GM13976 (cell line): ENCODE results near the gene KIF4A.

ENCODE experiments used
- DNase-seq: peaks from one replicate; pipeline ENCODE4 v3.0.0; 2012; ENCODE audit warnings: low spot score
- CTCF ChIP-seq: IDR thresholded peaks from 2 replicates; pipeline ENCODE4 v1.5.1; 2012; ENCODE audit warnings: borderline replicate concordance, mild to moderate bottlenecking; ENCODE audit not compliant: insufficient read depth; ENCODE audit errors: extremely low read depth, missing control alignments, control extremely low read depth
- in situ Hi-C: fragments of 300-500 bp; cut with MboI; formaldehyde crosslinking; loops from one replicate; pipeline ENCODE4 v1.12.0; 2022; ENCODE audit warnings: low sequenced_read_pairs, mixed read lengths, inconsistent platforms; ENCODE audit not compliant: unreplicated experiment

Gene KIF4A

GRCh38 chrX:70444326-70444945, 154.5 kb downstream of the KIF4A start, which contains the start of gene DLG3:
TSS of gene DLG3 (plus strand) at chrX:70444835. CDS start at chrX:70445202, 367 bp downstream.
- in situ Hi-C loops = no loop called here
- DNase-seq = no peak
- no peak for TF ChIP-seq CTCF

- DNase-seq = no peak
- TF ChIP-seq CTCF = no peak
- in situ Hi-C loops = no loop called here
Measured at GRCh38 chrX:70444946-70445656, 155.2 kb downstream of the KIF4A start.

- in situ Hi-C loops = no loop called here
- TF ChIP-seq CTCF = no peak
- no peak for DNase-seq
Measured at GRCh38 chrX:70445951-70446350, 156.0 kb downstream of the KIF4A start.

GRCh38 chrX:70446380-70447350, 156.8 kb downstream of the KIF4A start:
- in situ Hi-C loops = no loop called here
- DNase-seq = peak; percentile 12
- no peak for TF ChIP-seq CTCF

- in situ Hi-C loops = no loop called here
- DNase-seq = no peak
- TF ChIP-seq CTCF = no peak
Measured at GRCh38 chrX:70449457-70449966, 159.6 kb downstream of the KIF4A start.

GRCh38 chrX:70452143-70452733, 162.3 kb downstream of the KIF4A start:
- in situ Hi-C loops = loop anchor here (25.0 kb wide), 1 partner anchor 210 kb away; no protein-coding TSS in a partner anchor
- TF ChIP-seq CTCF = peak; percentile 49
- DNase-seq = peak; percentile 72
